ENCODE results near the gene ATG16L1.

ATG16L1 gene

DNA sequence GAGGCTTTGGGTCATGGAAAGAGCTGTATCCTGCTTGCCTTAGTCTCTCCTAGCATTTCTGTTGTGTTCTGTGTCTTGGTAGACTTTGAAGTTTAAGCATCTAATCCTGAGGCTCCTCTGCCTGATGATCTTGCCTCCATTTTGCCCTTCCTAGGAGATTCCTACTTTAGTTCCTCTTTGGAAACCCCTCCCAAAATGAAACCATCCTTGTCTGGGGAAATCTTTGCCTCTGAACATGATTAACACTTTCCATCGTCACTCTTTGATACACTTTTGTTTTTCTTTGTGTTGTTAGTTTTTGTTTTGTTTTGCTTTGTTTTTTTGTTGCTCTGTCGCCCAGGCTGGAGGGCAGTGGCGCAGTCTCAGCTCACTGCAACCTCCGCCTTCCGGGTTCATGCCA, 9.2 kb downstream of the ATG16L1 start:
- no peak for DNase-seq (ENCODE audit: low spot score)

DNA sequence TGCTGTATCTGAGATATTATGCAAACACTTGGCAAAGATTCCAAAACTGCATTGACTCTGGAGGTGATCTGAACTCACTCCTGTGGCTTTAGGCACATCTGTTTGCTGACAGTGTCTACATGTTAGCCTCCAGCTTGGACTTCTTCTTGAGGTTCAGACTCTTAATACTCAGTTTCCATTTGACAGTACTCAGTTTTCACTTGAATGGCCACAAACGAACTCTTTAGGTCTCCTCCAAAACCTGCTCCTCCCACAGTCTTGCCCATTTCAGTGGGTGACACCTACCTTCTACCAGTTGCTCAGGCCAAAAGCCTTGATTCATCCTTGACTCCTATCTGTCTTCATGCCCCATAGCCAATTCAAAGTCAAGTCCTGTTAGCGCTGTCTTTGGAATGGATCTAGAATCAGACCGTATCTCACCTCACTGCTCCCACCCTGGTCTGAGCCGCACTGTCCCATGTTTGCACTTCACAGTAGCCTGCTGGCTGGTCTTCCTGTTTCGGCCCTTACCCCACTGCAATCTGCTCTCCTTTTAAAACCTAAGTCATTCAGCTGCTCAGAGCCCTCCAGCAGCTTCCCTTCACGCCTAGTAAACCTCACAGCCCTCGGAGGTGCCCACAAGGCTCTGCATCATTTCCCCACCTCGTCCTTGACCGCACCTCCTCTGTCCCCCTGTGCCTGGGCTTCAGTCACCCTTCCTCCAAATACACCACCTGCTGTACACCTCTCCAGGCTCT, 10.5 kb downstream of the ATG16L1 start:
- DNase-seq (ENCODE audit: low spot score), result no peak

DNA sequence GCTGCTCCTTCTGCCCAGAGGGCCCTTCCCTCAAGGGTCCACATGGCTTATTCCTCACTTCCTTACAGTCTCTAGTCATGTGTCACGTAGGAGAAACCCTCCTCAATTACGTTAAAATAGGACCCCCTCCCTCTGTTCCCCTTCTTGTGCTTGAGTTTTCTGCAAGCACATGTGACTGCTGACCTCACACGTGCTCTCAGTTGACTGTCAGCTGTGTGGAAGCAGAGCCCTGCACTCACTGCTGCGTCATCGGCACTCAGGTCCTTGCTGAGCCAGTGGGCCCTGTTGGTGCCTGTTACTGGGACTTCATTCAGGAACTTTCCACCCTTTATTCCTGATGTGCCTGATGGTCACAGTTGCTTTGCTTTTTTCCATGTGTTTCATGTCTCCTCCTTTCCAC, 11.1 kb downstream of the ATG16L1 start:
- no peak for DNase-seq (ENCODE audit: low spot score)

GRCh38 chr2:233263045-233263570, 11.6 kb downstream of the ATG16L1 start:
- no peak for DNase-seq (ENCODE audit: low spot score)

- DNase-seq (ENCODE audit: low spot score), result no peak
These were observed 13.2 kb downstream of the ATG16L1 start for GRCh38 chr2:233264667-233265066.

DNA sequence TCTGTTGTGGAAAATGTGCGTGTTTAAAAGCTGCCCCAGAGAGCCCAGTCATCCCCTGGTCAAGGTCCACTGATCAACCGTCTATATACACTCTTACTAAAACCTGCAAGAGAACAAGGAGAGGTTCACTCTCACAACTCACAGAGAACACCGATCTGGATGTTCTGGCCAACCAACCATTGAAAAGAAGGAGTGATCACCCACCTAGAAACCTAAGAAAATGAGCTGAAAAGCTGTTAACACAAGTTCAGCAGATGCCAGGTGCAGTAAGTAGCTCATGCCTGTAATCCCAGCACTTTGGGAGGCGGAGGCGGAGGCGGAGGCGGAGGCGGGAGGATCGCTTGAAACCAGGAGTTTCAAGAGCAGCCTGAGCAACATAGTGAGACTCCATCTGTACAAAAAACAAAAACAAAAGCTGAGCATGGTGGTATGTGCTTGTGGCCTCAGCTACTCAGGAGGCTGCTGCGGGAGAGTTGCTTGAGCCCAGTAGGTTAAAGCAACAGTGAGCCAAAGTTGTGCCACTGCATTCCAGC, 14.5 kb downstream of the ATG16L1 start:
- no peak for DNase-seq (ENCODE audit: low spot score)

DNA sequence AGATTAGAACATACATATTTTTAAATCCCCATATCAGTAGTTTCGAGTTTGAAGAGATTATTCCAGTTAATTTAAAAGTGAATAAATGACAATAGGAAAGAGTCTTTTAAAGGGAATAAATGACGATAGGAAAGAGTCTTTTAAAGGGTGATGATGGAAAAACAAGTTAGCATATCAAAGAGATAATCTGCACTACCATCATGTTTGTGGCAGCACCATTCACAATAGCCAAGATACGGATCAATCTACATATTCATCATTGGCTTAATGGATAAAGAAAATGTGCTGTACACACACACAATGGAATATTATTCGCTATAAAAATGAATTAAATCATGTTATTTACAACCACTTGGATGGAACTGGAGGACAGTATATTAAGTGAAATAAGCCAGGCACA, 15.0 kb downstream of the ATG16L1 start:
- DNase-seq (ENCODE audit: low spot score), result no peak

DNA sequence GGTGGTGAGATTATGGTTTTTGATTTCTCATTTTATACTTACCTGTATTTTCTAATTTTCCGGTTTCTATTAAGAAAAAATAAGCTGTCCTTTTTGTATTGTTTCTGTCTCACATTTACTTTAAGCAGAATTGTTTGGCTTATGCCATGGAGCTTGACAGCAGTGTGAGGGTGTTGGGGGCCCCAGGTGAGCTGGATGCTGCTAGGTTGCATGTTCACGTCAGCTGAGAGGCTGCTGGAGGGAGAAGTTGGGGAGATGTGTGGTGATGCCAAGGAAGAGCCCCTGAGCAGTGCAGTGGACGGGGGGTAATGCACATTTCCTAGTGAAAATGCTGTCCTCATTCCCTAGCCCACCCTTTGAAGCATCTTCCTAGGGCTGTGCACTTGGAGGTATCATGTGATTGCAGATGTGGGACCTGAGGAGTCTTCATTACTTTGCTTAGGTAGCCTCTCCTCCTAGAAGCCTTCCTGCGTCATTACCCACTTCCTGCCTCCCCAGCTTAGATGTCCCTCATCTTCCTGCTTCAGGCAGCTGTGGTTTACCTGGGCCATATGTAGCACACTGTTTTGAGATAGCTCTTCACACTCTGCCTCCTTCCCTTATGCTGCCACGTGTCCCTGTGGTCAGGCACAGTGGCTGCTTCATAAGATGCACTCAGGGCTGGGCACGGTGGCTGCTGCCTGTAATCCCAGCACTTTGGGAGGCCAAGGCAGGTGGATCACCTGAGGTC, 16.2 kb downstream of the ATG16L1 start:
- DNase-seq (ENCODE audit: low spot score), result no peak

DNA sequence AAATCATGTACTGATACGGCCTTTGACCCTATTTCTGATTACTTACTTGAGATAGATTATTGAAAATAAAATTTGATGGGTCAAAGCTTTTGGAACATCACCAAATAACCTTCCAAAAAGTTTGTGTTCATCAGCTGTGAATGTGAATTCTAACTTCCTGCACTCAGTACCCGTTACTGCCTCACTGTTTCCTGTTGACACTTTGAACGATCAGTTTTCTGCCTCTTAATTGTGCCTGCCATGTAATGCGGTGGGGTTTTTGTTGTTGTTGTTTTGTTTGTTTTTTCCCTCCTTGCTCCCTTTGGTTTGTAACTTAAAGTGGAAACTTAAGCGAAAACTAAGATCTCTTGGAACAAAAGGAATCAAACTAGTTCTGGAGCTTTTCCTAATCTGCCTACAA, 18.9 kb downstream of the ATG16L1 start:
- DNase-seq (ENCODE audit: low spot score), result no peak

DNA sequence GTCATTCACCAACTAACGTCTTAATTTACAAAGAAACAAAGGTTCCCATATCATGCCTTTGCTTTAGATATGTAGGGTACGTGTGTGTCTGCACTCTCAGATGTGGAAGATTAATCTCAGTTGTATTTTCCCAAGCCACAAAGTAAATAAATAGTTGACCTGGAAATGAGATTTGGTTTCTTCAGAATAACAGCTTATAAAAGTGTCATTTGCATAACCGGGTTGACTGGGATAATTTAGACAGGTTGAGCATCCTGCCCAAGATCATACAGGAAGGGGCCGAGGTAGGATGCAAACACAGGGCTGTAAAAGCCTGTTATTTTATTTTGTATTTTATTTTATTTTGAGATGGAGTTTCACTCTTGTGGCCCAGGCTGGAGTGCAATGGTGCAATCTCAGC, 19.5 kb downstream of the ATG16L1 start:
- no peak for DNase-seq (ENCODE audit: low spot score)

DNA sequence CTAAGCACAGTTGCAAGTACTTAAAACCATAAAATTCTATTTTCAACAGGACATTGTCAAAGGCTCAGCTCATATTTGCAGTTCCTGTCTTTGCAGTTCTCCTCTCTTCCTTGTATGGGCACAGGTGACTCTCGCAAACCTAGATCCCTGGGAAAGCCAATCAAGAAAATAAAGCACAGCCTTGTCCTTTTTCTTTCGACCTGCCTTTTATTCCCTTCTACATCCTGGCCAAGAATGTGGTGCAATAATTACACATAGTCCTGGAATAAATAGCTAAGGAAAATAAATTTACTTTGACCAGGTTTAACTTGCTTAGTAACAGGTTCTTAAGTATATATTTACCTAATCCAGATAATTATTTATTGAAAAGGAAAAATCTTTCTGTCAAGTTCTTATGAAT, 20.2 kb downstream of the ATG16L1 start:
- no peak for DNase-seq (ENCODE audit: low spot score)

DNA sequence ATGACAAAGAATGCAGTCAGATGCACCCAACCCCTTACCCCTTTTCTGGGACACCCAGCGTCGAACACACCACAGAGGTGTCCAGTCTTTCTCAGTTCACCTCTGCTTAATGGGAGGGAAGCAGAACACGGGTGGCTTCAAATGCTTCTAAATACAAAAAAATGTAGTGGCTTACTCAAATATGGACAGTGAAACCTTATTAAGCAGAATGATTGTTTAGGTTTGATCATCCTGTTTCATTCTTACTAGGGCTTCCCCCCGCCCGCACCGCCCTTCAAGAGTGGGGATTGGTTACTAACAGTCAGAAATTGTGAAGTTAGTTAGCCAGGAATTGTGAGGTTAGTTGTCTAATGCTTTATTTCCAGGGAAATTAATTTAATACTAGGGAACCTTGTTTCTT, 21.6 kb downstream of the ATG16L1 start:
- no peak for DNase-seq (ENCODE audit: low spot score)

DNA sequence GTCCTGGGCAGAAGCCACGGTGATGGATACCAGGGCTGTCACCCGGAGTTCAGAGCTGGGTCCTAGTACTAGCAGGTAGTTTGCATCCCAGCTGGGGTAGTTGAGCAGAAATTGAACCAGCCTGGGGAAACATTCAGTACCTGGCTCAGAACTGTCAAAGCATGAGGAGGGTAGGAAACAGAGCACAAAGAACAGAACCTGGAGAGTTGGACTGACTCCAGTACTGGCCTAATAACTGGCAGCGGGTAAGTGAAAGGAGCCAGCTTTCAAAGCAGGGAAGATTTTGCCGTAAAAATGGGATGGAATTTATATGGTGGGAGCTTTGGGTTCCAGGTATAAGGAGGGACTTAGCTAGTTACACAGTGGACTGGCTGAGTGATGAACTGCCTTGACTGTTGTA, 23.8 kb downstream of the ATG16L1 start:
- DNase-seq (ENCODE audit: low spot score), result no peak

DNA sequence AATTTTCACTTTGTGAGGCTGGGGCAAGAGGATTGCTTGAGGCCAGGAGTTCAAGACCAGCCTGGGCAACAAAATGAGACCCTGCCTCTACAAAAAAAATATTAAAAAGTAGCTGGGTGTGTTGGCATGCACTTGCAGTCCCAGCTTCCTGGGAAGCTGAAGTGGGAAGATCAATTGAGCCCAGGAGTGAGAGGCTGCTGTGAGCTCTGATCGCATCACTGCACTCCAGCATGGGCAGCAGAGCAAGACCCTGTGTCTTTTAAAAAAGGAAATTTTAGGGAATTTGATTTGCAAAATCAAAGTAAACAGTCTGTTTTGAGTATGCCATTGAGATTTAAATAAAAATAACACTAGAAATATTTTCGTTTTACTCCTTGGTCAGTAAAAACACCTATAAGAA, 27.4 kb downstream of the ATG16L1 start:
- no peak for DNase-seq (ENCODE audit: low spot score)

- DNase-seq (ENCODE audit: low spot score), result no peak
These were observed 28.7 kb downstream of the ATG16L1 start for GRCh38 chr2:233280114-233280693.

DNA sequence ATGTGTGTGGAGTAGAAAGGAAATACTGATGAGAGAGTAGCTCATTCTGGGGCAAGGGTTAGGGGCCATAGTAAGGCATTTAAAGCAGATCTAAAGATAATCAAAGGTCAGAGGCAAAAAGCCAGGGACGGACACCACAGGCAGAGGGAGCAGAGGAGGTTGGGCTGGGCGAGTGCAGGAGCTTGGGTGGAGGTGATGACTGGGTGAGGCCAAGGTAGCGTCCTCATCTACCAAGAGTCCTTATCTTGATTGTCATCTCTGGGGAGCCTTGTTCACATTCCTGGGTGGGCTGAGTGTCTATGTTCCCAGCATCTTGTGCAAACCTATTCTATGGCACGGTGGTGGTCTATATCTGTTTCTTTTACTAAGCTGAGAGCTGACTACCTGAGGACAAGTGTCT, 30.1 kb downstream of the ATG16L1 start:
- no peak for DNase-seq (ENCODE audit: low spot score)

GRCh38 chr2:233281992-233282603, 30.6 kb downstream of the ATG16L1 start:
- DNase-seq (ENCODE audit: low spot score), result no peak

DNA sequence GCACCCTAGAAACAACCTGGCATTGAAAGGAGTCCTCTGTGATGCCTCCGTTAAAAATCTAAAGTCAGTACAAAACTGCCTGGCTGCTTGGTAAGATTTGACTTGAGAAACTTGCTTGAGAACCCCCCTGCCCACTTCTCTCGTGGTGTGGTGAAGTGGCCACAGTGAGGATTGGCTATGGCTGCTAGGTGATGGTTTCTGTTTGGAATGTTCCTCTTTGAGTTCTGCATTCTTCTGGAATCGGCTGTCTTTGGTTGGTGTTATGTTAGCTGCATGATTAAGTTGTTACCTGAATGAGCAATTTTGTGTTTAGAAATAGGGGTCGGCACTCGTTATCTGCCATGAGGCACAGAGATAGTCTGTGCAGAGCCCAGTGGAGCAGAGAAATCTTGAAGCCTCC, 34.4 kb downstream of the ATG16L1 start:
- no peak for DNase-seq (ENCODE audit: low spot score)

GRCh38 chr2:233287871-233288270, 36.4 kb downstream of the ATG16L1 start:
- peak; percentile 40 for DNase-seq (ENCODE audit: low spot score)

DNA sequence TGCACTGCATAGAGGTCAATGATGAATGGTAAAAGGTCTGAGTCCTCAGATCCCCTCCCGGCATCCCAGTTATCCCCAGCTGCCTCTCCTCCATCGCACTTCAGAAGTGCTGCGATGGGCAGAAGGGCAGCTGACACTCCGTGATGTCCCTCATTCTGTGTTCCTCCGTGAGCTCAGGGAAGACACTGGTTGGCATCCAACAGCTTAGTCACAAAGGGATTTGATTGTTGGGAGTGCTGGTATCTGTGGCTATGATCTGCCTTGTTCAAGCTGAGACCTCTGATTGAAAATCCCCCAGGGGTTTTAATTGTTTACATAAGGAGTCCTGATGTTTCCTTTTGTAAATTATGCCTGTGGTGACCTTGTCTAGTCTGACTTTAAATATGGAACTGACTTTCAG, 37.2 kb downstream of the ATG16L1 start:
- DNase-seq (ENCODE audit: low spot score), result peak; percentile 29

DNA sequence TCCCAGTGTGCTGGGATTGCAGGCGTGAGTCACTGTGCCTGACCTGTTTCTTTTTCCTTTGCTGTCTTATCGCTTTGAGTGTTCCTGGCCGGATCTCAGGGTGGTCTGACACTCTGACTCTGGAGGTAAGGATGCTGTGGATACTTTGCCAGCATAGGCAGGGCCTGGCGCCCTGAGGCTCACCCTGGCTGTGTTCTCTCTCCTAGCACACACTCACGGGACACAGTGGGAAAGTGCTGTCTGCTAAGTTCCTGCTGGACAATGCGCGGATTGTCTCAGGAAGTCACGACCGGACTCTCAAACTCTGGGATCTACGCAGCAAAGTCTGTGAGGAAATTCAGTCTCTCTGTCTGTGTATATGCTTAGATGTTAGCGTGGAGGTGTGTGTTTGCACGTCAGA, 38.2 kb downstream of the ATG16L1 start:
- peak; percentile 45 for DNase-seq (ENCODE audit: low spot score)

- DNase-seq (ENCODE audit: low spot score), result no peak
These were observed 38.8 kb downstream of the ATG16L1 start for GRCh38 chr2:233290051-233290845.
